DND-41 (cell line): ENCODE data around the gene PPA2.

Source experiments
- EZH2 ChIP-seq: IDR thresholded peaks from 3 replicates; pipeline ENCODE4 v1.6.1; 2012; ENCODE audit warnings: borderline replicate concordance, low read depth, mild to moderate bottlenecking, moderate library complexity, low read length, inconsistent platforms; ENCODE audit not compliant: severe bottlenecking
- TF ChIP-seq, protein P1 (sequence below): IDR thresholded peaks from 2 replicates; pipeline ENCODE4 v1.5.1; 2012; ENCODE audit warnings: borderline replicate concordance, low read length, moderate library complexity, mild to moderate bottlenecking; ENCODE audit not compliant: poor library complexity, severe bottlenecking; ENCODE audit errors: extremely low read depth

DNA sequence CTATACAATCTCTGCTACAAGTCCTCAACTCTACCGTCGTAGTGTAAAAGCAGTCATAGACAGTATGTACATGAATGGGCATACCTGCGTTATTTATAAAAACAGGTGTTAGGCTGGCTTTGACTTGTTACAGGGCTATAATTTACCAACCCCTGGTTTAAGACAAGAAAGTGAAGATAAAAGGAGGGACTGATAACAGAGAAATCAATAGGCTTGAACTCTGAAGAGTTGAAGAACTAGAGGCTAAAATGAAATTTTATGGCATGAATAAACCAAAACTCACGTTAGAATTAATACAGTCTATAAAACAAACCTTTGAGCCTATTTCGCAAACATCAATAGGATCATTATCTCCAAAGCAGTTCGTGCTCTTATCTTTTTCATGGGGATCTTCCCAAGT lies 36.2 kb downstream of the PPA2 start:
- TF ChIP-seq EZH2: no peak
- TF ChIP-seq, protein P1, sequence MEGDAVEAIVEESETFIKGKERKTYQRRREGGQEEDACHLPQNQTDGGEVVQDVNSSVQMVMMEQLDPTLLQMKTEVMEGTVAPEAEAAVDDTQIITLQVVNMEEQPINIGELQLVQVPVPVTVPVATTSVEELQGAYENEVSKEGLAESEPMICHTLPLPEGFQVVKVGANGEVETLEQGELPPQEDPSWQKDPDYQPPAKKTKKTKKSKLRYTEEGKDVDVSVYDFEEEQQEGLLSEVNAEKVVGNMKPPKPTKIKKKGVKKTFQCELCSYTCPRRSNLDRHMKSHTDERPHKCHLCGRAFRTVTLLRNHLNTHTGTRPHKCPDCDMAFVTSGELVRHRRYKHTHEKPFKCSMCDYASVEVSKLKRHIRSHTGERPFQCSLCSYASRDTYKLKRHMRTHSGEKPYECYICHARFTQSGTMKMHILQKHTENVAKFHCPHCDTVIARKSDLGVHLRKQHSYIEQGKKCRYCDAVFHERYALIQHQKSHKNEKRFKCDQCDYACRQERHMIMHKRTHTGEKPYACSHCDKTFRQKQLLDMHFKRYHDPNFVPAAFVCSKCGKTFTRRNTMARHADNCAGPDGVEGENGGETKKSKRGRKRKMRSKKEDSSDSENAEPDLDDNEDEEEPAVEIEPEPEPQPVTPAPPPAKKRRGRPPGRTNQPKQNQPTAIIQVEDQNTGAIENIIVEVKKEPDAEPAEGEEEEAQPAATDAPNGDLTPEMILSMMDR: no peak
